HCT116 (cell line): ENCODE results near the gene KLHL10. TPM values are rescaled to one million over a fixed set of nuclear protein-coding genes. Genes with fewer than 3 reads are reported as not detected.
"Not testable (repeated sequence)": the region's sequence is repeated elsewhere in the genome, so short reads cannot be mapped to it uniquely, and the experiment has no call there.

Experiments
- ATAC-seq: fragments of 200-7000 bp; cut with Tn5 transposase; 2 replicates; pipeline ENCODE4 v1.9.1; 2020; ENCODE audit warnings: mild to moderate bottlenecking, moderate library complexity
- BruUV-seq: library from RNA; stranded (reverse); fragments of 400-500 nt; replicated peaks from 2 replicates; lab custom pipeline; 2021; lab: Mats Ljungman, UMichigan
- CTCF ChIA-PET: fragments of 300-600 bp; sonication (Branson Sonifier 250); formaldehyde crosslinking; loops from one replicate; lab custom pipeline; 2021; ENCODE audit warnings: antibody characterized with exemption; lab: Charles Lee
- POLR2A ChIA-PET: fragments of 300-600, 350-600 bp; sonication (Branson Sonifier 250); formaldehyde crosslinking; loops from one replicate; lab custom pipeline; 2021; ENCODE audit warnings: antibody characterized with exemption; lab: Charles Lee
- RAD21 ChIA-PET, 2 experiments: fragments of 300-600 bp; sonication (Branson Sonifier 250); formaldehyde crosslinking; loops; one replicate each; lab custom pipeline; 2023; ENCODE audit warnings: low total read pairs in 2 of 2; ENCODE audit not compliant: uncharacterized antibody in 2 of 2, unreplicated experiment in 2 of 2, low non-redundant PET in 1 of 2; lab: Charles Lee
- DNase-seq: peaks from one replicate; pipeline ENCODE4 v3.0.0-alpha.2; 2010; ENCODE audit warnings: low read depth, low spot score
- H2AFZ ChIP-seq: fragments of 200-600 bp; shearing (Covaris generic), sonication (generic); 2 replicates; pipeline ENCODE4 v1.6.1; 2017; ENCODE audit warnings: low read depth, mixed run types, mixed read lengths, antibody characterized with exemption, low read length; ENCODE audit not compliant: poor library complexity, severe bottlenecking
- H3K27ac ChIP-seq: 2 replicates; pipeline ENCODE4 v1.5.1; 2012; ENCODE audit warnings: low read depth, low read length
- H3K27me3 ChIP-seq: fragments of 200-600 bp; sonication (generic); 2 replicates; pipeline ENCODE4 v1.6.1; 2016; ENCODE audit warnings: mixed run types, low read length, mixed read lengths; ENCODE audit not compliant: insufficient read depth
- H3K36me3 ChIP-seq, 2 experiments: fragments of 200-500 bp in 1 of 2; fragments of 200-600 bp in 1 of 2; sonication (Bioruptor generic) in 1 of 2; sonication (generic) in 1 of 2; 2 replicates each; pipeline versions ENCODE4 v1.5.1 to v1.6.1; 2014 to 2016; ENCODE audit warnings: low read length in 2 of 2, inconsistent platforms in 1 of 2, mixed read lengths in 1 of 2, mixed run types in 1 of 2; ENCODE audit not compliant: insufficient read depth in 2 of 2, control insufficient read depth in 1 of 2
- H3K4me1 ChIP-seq, 2 experiments: fragments of 200-600 bp in 1 of 2; sonication (generic) in 1 of 2; 2 replicates each; pipeline versions ENCODE4 v1.5.1 to v1.6.1; 2012 to 2017; ENCODE audit warnings: low read length in 2 of 2, inconsistent platforms in 1 of 2, mild to moderate bottlenecking in 1 of 2, mixed read lengths in 1 of 2, mixed run types in 1 of 2, moderate library complexity in 1 of 2; ENCODE audit not compliant: insufficient read depth in 2 of 2, control insufficient read depth in 1 of 2
- H3K4me2 ChIP-seq: fragments of 200-600 bp; sonication (generic); 2 replicates; pipeline ENCODE4 v1.6.1; 2017; ENCODE audit warnings: mixed run types, low read length, mixed read lengths
- H3K4me3 ChIP-seq, 2 experiments: fragments of 200-600 bp in 1 of 2; sonication (generic) in 1 of 2; replicated peaks in 1 of 2; 2 replicates each; pipeline ENCODE4 v1.5.1; 2011 to 2016; ENCODE audit warnings: low read length in 2 of 2, control low read depth in 1 of 2, low read depth in 1 of 2, mild to moderate bottlenecking in 1 of 2, mixed read lengths in 1 of 2, mixed run types in 1 of 2
- H3K79me2 ChIP-seq: fragments of 200-600 bp; sonication (generic); 2 replicates; pipeline ENCODE4 v1.6.1; 2017; ENCODE audit warnings: mild to moderate bottlenecking, mixed run types, low read length, moderate library complexity, mixed read lengths; ENCODE audit not compliant: insufficient read depth
- H3K9ac ChIP-seq: fragments of 200-600 bp; sonication (generic); 2 replicates; pipeline ENCODE4 v1.6.1; 2016; ENCODE audit warnings: low read length, mixed read lengths
- H3K9me2 ChIP-seq: fragments of 200-600 bp; sonication (generic), shearing (Covaris generic); 2 replicates; pipeline ENCODE4 v1.6.1; 2017; ENCODE audit warnings: mixed run types, mild to moderate bottlenecking, moderate library complexity; ENCODE audit not compliant: insufficient read depth
- H3K9me3 ChIP-seq, 2 experiments: fragments of 200-500 bp in 1 of 2; fragments of 200-600 bp in 1 of 2; sonication (Bioruptor generic) in 1 of 2; sonication (generic) in 1 of 2; 2 replicates each; pipeline ENCODE4 v1.6.1; 2014 to 2017; ENCODE audit warnings: low read length in 2 of 2, mixed read lengths in 2 of 2, inconsistent platforms in 1 of 2, low read depth in 1 of 2, mild to moderate bottlenecking in 1 of 2, mixed run types in 1 of 2, moderate library complexity in 1 of 2; ENCODE audit not compliant: control insufficient read depth in 1 of 2, insufficient read depth in 1 of 2
- H4K20me1 ChIP-seq: fragments of 200-600 bp; sonication (generic), shearing (Covaris generic); 2 replicates; pipeline ENCODE4 v1.6.1; 2017; ENCODE audit warnings: mixed run types, mild to moderate bottlenecking, moderate library complexity; ENCODE audit not compliant: insufficient read depth
- CBX3 ChIP-seq: IDR thresholded peaks from 2 replicates; pipeline ENCODE4 v1.6.1; 2012; ENCODE audit warnings: low read depth
- CEBPB ChIP-seq: IDR thresholded peaks from 2 replicates; pipeline ENCODE4 v1.6.1; 2012; ENCODE audit warnings: low read depth
- ELF1 ChIP-seq: IDR thresholded peaks from 2 replicates; pipeline ENCODE4 v1.6.1; 2012; ENCODE audit warnings: low read depth, borderline replicate concordance
- EZH2 ChIP-seq: fragments of 200-600 bp; sonication (generic); IDR thresholded peaks from 2 replicates; pipeline ENCODE4 v1.6.1; 2017; ENCODE audit warnings: antibody characterized with exemption, mixed run types
- JUND ChIP-seq: IDR thresholded peaks from 2 replicates; pipeline ENCODE4 v1.6.1; 2012
- POLR2A ChIP-seq: IDR thresholded peaks from 2 replicates; pipeline ENCODE4 v1.7.0; 2011; ENCODE audit warnings: borderline replicate concordance; ENCODE audit not compliant: insufficient read depth, insufficient read length; ENCODE audit errors: extremely low read depth
- POLR2AphosphoS5 ChIP-seq: IDR thresholded peaks from 2 replicates; pipeline ENCODE4 v1.6.1; 2011; ENCODE audit warnings: mild to moderate bottlenecking, low read depth, low read length, moderate library complexity
- RAD21 ChIP-seq: IDR thresholded peaks from 2 replicates; pipeline ENCODE4 v1.6.1; 2012; ENCODE audit warnings: low read depth, mild to moderate bottlenecking
- REST ChIP-seq: IDR thresholded peaks from 2 replicates; pipeline ENCODE4 v1.6.1; 2012; ENCODE audit warnings: low read depth
- SIN3A ChIP-seq: IDR thresholded peaks from 2 replicates; pipeline ENCODE4 v1.6.1; 2012; ENCODE audit warnings: low read depth
- SRF ChIP-seq: IDR thresholded peaks from 2 replicates; pipeline ENCODE4 v1.6.1; 2012; ENCODE audit warnings: low read depth
- YY1 ChIP-seq: IDR thresholded peaks from 2 replicates; pipeline ENCODE4 v1.6.1; 2011; ENCODE audit warnings: low read length, low read depth, moderate library complexity, mild to moderate bottlenecking; ENCODE audit not compliant: insufficient replicate concordance; ENCODE audit errors: extremely low read depth
- ZBTB33 ChIP-seq: IDR thresholded peaks from 2 replicates; pipeline ENCODE4 v1.6.1; 2011; ENCODE audit warnings: mild to moderate bottlenecking, low read length, moderate library complexity; ENCODE audit not compliant: insufficient replicate concordance; ENCODE audit errors: extremely low read depth
- intact Hi-C: fragments of 100-400 bp; cut with micrococcal nuclease; formaldehyde crosslinking; loops from 2 replicates; pipeline ENCODE4 v1.10.0; 2022
- total RNA-seq: library from RNA; stranded (reverse); gene quantifications from one replicate; pipeline ENCODE4 v1.2.1, GENCODE V29; 2021; ENCODE audit not compliant: unreplicated experiment
- TF ChIP-seq, protein P1 (sequence below), 3 experiments: fragments of 200-600 bp in 1 of 3; sonication (generic) in 1 of 3; IDR thresholded peaks in 2 of 3; conservative IDR thresholded peaks in 1 of 3; 2 replicates each; pipeline ENCODE4 v1.5.1; 2012 to 2017; ENCODE audit warnings: low read depth in 2 of 3, low read length in 2 of 3, antibody characterized with exemption in 1 of 3, borderline replicate concordance in 1 of 3, control low read depth in 1 of 3, mild to moderate bottlenecking in 1 of 3, mixed read lengths in 1 of 3, mixed run types in 1 of 3, moderate library complexity in 1 of 3; ENCODE audit not compliant: insufficient read depth in 1 of 3

KLHL10 gene
- total RNA-seq, 1 experiment from 2014 or later, result not detected

GRCh38 chr17:41840781-41841180 is 3.2 kb downstream of the KLHL10 start:
- intact Hi-C loops, H3K4me3 ChIP-seq, RAD21 ChIA-PET, BruUV-seq, H3K4me2 ChIP-seq, H3K36me3 ChIP-seq, H3K9ac ChIP-seq, DNase-seq, H3K27me3 ChIP-seq, H3K79me2 ChIP-seq, H3K27ac ChIP-seq, CTCF ChIA-PET, H3K9me2 ChIP-seq, H2AFZ ChIP-seq, H4K20me1 ChIP-seq, POLR2A ChIA-PET, H3K9me3 ChIP-seq, ATAC-seq: not testable (repeated sequence)
- H3K4me1 ChIP-seq, result peaks cover 7 to 12% of the 10 kb centered on the region in 2 experiments

GRCh38 chr17:41844971-41845370 is 7.3 kb downstream of the KLHL10 start:
- H3K4me1 ChIP-seq, result peaks cover 15 to 21% of the 10 kb centered on the region in 2 experiments
- BruUV-seq, result no TSS peak
- no peak for TF ChIP-seq EZH2
- TF ChIP-seq CEBPB, result no peak
- TF ChIP-seq JUND, result no peak
- TF ChIP-seq SRF, result no peak
- TF ChIP-seq ELF1, result no peak
- no peak for TF ChIP-seq POLR2A
- no peak for TF ChIP-seq CBX3
- no peak for TF ChIP-seq REST
- TF ChIP-seq ZBTB33, result no peak
- no peak for TF ChIP-seq YY1
- TF ChIP-seq RAD21, result no peak
- TF ChIP-seq, protein P1, sequence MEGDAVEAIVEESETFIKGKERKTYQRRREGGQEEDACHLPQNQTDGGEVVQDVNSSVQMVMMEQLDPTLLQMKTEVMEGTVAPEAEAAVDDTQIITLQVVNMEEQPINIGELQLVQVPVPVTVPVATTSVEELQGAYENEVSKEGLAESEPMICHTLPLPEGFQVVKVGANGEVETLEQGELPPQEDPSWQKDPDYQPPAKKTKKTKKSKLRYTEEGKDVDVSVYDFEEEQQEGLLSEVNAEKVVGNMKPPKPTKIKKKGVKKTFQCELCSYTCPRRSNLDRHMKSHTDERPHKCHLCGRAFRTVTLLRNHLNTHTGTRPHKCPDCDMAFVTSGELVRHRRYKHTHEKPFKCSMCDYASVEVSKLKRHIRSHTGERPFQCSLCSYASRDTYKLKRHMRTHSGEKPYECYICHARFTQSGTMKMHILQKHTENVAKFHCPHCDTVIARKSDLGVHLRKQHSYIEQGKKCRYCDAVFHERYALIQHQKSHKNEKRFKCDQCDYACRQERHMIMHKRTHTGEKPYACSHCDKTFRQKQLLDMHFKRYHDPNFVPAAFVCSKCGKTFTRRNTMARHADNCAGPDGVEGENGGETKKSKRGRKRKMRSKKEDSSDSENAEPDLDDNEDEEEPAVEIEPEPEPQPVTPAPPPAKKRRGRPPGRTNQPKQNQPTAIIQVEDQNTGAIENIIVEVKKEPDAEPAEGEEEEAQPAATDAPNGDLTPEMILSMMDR (IDR thresholded peaks at IDR 0.05 in 2 of 3, conservative IDR thresholded peaks at IDR 0.05 in 1 of 3; ENCODE audit: borderline replicate concordance in 1 of 3, insufficient read depth in 1 of 3, low read depth in 2 of 3, low read length in 2 of 3), result no peak
- TF ChIP-seq POLR2AphosphoS5, result no peak
- no peak for TF ChIP-seq SIN3A

More at GRCh38 chr17:41844971-41845370, 7.3 kb downstream of the KLHL10 start:
- CTCF ChIA-PET, result no interaction called here
- no peaks in the 10 kb centered on the region for H3K9me3 ChIP-seq
- H3K27ac ChIP-seq, result no peak overlapping the region
- H3K9me2 ChIP-seq, result no peaks in the 10 kb centered on the region
- POLR2A ChIA-PET, result no interaction called here
- H4K20me1 ChIP-seq, result no peaks in the 10 kb centered on the region
- H3K27me3 ChIP-seq, result no peaks in the 10 kb centered on the region
- intact Hi-C loops, result no loop called here
- no peak for ATAC-seq
- no peak overlapping the region for H3K4me3 ChIP-seq
- DNase-seq, result no peak
- no peaks in the 10 kb centered on the region for H3K36me3 ChIP-seq
- RAD21 ChIA-PET, result no interaction called here
- no peak overlapping the region for H3K9ac ChIP-seq
- no peak overlapping the region for H2AFZ ChIP-seq
- H3K79me2 ChIP-seq, result peaks cover 23% of the 10 kb centered on the region
- H3K4me2 ChIP-seq, result no peak overlapping the region
